Right atrium auricular region (tissue), 2 donors: Measurements from ENCODE around the gene LECT2. TPM values are rescaled to one million over a fixed set of nuclear protein-coding genes. Genes with fewer than 3 reads are reported as not detected.

Experiments
- DNase-seq: peaks from one replicate; pipeline ENCODE4 v3.0.0-alpha.2; 2019; ENCODE audit warnings: low spot score
- H3K27ac ChIP-seq, 2 donors: fragments of 200-600 bp; sonication (generic); 1 replicate in 1 of 2; 2 replicates in 1 of 2; pipeline ENCODE4 v1.5.1; 2016 to 2019
- H3K27me3 ChIP-seq, 2 donors: fragments of 200-600 bp; sonication (generic); one replicate each; pipeline versions ENCODE4 v1.5.1 to v1.6.0; 2017 to 2019
- H3K36me3 ChIP-seq: fragments of 200-600 bp; sonication (generic); one replicate; pipeline ENCODE4 v1.5.1; 2016
- H3K4me1 ChIP-seq, 2 donors: fragments of 200-600 bp; sonication (generic); one replicate each; pipeline versions ENCODE4 v1.5.1 to v1.6.0; 2017 to 2019
- H3K4me3 ChIP-seq, 2 donors: fragments of 200-600 bp; sonication (generic); 1 replicate in 1 of 2; 2 replicates in 1 of 2; pipeline ENCODE4 v1.5.1; 2017 to 2019; ENCODE audit warnings: mild to moderate bottlenecking in 1 of 2, moderate library complexity in 1 of 2
- H3K9me3 ChIP-seq, 2 donors: fragments of 200-600 bp; sonication (generic); one replicate each; pipeline ENCODE4 v1.5.1; 2019
- total RNA-seq, 2 donors: library from RNA; depleted of rRNA; stranded (reverse); fragments of >200 nt; gene quantifications; one replicate each; pipeline ENCODE4 v1.1.0, GENCODE V29; 2016
- TF ChIP-seq, protein P1 (sequence below), 2 donors: fragments of 200-600 bp; sonication (generic); IDR thresholded peaks; one replicate each; pipeline ENCODE4 v1.5.1; 2019; ENCODE audit warnings: antibody characterized with exemption in 2 of 2

Gene LECT2
- total RNA-seq, 2 donors from 2014 or later: not detected

DNA sequence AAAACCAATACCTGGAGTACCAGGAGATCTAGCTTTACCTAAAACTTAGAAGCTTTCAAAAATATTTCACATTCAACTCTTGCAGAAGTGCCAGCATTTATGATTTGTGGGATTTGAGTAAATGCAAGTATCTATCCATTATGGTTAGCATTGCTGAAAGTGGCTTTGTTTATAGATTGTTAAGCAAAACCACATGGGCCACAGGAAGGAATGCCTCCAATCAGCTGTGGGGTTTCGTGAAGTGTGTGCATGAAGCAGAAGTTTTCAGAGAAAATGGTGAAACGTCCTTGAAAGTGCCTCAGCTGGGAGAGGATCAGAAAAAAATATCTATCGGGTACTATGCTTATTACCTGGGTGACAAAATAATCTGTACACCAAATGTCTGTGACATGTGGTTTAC is 4.2 kb downstream of the LECT2 start:
- TF ChIP-seq, protein P1, sequence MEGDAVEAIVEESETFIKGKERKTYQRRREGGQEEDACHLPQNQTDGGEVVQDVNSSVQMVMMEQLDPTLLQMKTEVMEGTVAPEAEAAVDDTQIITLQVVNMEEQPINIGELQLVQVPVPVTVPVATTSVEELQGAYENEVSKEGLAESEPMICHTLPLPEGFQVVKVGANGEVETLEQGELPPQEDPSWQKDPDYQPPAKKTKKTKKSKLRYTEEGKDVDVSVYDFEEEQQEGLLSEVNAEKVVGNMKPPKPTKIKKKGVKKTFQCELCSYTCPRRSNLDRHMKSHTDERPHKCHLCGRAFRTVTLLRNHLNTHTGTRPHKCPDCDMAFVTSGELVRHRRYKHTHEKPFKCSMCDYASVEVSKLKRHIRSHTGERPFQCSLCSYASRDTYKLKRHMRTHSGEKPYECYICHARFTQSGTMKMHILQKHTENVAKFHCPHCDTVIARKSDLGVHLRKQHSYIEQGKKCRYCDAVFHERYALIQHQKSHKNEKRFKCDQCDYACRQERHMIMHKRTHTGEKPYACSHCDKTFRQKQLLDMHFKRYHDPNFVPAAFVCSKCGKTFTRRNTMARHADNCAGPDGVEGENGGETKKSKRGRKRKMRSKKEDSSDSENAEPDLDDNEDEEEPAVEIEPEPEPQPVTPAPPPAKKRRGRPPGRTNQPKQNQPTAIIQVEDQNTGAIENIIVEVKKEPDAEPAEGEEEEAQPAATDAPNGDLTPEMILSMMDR (IDR thresholded peaks at IDR 0.05): no peak
- H3K4me3 ChIP-seq: no peak overlapping the region
- H3K27ac ChIP-seq: no peak overlapping the region
- no peaks in the 10 kb centered on the region for H3K27me3 ChIP-seq
- no peaks in the 10 kb centered on the region for H3K36me3 ChIP-seq
- no peaks in the 10 kb centered on the region for H3K9me3 ChIP-seq
- no peaks in the 10 kb centered on the region for H3K4me1 ChIP-seq
- no peak for DNase-seq

DNA sequence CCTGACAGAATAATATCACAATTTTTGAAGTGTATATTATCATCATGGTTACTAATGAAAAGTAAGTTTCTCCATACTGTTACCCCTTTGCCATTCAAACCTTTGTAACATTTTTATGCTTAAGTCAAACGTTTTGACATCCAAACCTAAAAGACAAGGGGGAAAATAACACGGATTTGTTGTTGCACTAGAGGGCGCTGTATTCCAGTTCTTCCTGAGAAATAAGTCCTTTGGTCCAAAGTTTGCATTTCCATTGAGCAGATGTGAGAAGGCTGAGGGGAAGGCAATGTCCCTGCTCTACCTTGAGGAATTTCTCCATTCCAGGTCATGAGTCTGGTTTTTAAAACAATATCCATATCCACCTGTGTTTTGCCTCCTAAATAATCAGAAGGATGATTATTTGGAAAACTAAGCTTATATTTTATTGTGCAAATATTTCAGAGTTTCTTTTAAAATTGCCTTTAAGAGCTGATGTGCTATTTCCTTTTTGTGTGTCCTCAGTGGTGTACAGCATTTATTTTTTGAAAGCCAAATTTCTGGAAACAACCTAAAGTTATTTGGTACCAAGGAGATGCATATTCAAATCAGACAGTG is 9.7 kb downstream of the LECT2 start:
- Histone ChIP-seq H3K27me3 (no peaks in the 10 kb centered on the region), H3K9me3 (no peaks in the 10 kb centered on the region), H3K4me3 (no peak overlapping the region), H3K4me1 (no peaks in the 10 kb centered on the region), H3K36me3 (no peaks in the 10 kb centered on the region), H3K27ac (no peak overlapping the region)
- peak; percentile 63 for DNase-seq
- TF ChIP-seq, protein P1 (IDR thresholded peaks at IDR 0.05): peak; percentile 64 to 82

DNA sequence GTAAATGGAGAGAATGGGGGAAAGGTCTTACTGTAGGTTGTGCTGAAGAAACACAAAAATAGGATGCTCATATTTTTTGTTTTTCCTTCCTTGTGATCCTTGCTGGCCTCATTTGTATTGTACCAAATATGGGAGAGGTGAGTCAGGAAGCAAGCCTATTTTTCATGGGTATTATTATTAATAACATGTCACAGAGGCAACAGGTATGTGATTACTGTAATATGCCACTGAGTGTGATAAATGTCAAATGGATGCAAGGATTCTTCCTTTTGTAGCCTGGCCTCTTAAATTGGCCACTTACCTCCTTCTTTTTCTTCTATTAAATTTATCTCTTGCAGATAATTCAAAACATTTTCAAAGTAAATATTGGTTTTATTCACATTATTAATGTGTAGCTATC is 10.2 kb downstream of the LECT2 start:
- Histone ChIP-seq H3K27me3 (no peaks in the 10 kb centered on the region), H3K4me1 (no peaks in the 10 kb centered on the region), H3K36me3 (no peaks in the 10 kb centered on the region), H3K9me3 (no peaks in the 10 kb centered on the region), H3K4me3 (no peak overlapping the region), H3K27ac (no peak overlapping the region)
- TF ChIP-seq, protein P1 (IDR thresholded peaks at IDR 0.05): no peak
- DNase-seq: no peak

DNA sequence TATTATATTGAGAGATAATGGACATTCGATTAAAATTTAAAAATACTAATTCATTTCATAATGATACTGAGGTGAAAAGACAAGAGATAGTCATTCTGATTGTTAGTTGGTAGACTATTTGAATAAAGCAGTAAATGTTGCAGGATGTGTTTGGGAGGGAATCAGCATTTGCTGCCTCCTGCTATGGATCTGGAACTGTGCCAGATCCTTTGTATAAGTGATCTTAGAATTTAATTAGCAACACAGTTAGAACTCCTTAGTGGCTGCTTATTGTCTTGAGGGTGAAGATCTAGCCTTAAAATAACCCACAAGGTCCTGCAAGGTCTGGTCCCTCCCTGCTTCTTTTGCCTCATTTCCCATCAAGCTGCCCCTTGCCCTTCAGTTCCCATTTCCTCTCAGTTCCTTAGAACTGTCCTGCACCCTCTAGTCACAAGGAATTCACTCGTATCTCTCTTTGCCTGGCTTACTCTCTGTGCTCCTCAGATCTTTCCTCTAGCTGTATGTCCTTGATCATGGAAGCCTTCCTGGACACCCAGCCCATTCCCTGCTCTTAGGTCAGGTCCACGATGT is 12.5 kb downstream of the LECT2 start:
- no peak overlapping the region for H3K27ac ChIP-seq
- DNase-seq: no peak
- TF ChIP-seq, protein P1 (IDR thresholded peaks at IDR 0.05): no peak
- H3K36me3 ChIP-seq: no peaks in the 10 kb centered on the region
- no peaks in the 10 kb centered on the region for H3K9me3 ChIP-seq
- no peak overlapping the region for H3K4me3 ChIP-seq
- no peaks in the 10 kb centered on the region for H3K4me1 ChIP-seq
- no peaks in the 10 kb centered on the region for H3K27me3 ChIP-seq

DNA sequence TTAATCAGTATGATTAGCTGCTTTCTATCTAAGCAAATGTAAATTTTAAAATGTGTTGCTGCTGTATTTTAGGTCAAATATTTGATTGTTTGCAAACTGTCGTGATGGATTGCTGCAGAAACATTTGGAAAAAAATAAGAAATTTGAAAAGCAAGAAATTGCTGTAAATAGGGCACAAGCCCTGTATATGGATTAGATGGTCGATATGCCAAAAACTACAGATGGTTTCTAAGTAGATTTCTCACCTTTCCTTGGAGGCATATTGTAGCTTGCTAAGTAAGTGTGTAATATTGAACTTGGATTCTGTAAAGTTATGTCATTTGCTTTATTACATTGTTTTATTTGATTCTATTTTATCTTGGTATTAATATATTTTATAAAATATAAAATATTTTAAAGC is 13.1 kb downstream of the LECT2 start:
- no peaks in the 10 kb centered on the region for H3K9me3 ChIP-seq
- no peak overlapping the region for H3K27ac ChIP-seq
- DNase-seq: no peak
- H3K4me3 ChIP-seq: no peak overlapping the region
- TF ChIP-seq, protein P1 (IDR thresholded peaks at IDR 0.05): no peak
- no peaks in the 10 kb centered on the region for H3K36me3 ChIP-seq
- no peaks in the 10 kb centered on the region for H3K4me1 ChIP-seq
- no peaks in the 10 kb centered on the region for H3K27me3 ChIP-seq
